NCI-H82 treated with DMSO at 0.1 percent for 48 hours (cell line): ENCODE results near the gene MYO1E.

Source experiments
- DNase-seq: peaks from one replicate; lab custom pipeline; 2025; ENCODE audit not compliant: unreplicated experiment; lab: John Stamatoyannopoulos, UW

Gene MYO1E

DNA sequence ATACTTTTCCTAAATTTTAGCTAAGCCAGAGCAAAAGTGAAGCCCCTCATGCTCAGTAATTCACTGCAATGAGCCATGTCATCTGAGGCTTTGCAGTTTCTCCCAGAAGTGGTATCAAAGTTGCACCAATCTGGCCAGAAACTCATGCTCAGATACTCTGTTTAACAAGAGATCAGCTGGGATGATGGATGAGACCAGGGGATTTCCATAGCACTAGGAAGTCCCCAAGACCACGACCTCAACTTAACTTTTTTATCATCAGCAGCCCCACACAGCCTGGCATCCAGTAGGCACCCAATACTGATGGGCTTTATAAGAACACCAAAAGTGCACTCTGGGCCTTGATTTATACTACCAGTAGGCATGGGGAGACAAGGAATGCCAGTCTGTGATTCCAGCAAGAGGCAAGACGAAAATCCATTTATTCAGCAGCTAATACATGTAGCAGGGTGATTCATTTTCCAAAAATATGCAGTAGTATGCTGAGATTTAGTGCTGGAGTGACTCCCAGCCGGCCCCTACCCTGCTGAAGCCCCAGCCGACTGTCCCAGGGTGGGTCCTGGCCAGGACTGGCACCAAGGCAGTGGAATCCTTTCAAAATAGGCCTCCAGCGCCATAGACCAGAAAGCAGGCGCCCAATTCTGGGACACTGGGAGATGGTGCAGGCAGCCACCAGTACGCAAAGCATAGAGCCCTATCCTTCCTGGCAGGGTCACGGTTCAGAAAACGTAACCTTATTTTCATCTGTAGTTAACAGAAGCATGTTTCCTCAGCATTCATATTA lies 166.6 kb downstream of the MYO1E start:
- no peak for DNase-seq

DNA sequence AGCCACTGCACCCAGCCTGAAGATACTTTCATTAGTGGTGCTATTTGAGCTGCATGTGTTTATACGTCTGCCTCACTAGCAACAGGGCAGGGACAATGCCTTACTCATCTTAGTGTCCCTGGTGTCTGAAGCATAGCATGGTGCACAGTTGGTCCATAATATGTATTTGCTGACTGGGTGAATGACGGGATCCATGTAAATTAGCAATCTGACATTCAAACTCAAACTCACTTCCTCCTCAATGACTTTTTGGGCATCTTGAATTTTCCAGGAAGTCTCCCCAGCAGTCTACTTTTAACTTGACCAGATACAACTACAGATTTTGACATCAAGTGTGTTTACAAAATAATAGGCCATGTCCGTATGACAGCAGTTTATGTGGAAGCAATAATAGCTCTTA lies 169.0 kb downstream of the MYO1E start:
- DNase-seq = no peak

DNA sequence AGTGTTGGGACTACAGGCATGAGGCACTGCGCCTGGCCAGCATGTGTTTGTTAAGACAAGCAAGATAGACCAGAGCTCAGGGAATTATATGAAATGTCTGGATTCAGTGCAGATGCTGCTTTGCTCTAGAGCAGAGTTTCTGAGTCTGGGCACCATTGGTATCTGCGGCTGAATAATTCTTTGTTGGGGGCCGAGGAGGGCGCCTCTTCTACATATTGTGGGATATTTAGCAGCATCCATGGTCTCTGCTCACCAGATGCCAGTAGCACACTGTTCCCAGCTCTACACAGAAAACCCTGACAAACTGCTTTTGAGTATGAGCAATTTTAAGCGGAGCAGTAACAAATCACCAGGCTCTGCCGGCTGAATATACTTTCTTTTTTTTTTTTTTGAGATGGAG lies 169.7 kb downstream of the MYO1E start:
- DNase-seq = no peak

DNA sequence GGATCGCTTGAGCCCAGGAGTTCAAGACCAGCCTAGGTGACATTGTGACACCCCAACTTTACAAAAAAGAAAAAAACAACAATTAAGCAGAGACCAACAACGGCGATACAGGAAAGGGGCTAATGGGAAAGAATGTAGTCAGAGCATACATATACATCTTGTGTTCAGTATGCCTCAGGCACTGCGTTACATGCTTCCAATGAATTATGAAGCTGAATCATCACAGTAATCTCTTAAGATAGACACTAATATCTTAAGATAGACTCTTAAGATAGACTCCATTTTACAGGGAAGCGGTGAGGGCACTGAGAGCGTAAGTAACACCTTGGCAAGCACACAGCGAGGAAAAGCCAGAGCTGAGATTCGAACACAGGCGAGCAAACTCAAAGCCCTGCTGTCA lies 172.1 kb downstream of the MYO1E start:
- no peak for DNase-seq

DNA sequence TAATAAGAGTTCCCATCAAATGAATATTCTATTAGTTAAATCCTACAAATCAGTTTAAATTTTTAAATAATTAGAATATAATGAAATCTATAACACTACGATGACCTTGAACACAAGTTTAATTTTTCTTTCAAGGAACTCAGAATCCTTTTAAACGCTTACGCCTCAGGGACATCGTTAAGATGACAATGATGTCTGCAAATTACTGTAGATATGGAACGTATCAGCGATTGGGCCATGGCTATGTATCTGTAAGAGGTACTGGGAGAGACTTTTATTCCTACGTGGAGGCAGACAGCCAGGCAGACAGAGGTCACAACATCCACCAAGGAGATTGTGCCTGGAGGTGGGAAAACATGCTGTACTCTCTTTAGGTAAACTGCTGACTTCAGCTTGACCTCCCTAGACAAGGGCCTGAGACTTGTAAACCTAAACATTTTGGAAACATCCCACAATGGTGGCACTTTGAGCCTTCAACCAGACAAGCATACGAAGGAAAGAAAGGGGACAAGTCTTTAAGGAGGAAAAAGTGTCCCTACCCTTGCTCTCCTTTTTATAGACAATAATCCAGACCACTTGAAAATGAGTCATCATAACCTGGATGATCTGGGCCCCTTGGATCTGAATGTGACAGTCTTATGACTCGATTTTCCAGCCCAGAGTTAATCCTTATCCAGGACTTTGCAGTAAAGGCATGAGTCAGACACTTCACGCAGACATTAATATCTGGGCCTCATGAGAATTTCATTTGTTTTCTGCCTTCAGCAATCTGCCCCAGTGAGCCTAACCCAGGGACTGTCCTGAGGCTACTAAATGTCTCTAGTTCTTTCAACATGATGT lies 172.8 kb downstream of the MYO1E start:
- DNase-seq = no peak

DNA sequence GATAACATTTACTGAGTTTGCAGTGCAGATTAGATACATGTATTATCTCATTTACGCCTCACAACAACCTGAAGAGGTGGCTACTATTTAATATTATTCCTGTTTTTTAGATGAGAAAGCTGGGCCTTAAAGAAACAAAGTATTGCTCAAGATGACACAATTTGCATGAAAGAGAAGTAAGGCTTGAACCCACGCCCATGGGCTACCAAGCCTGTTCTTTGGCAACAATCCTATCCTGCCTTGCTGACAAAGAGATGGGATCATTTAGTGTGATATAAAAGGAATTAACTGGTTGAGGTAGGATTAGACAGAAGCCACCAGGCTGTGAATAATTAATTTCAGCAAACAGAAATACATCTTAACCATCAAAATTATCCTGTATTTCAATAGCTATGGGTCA lies 175.2 kb downstream of the MYO1E start:
- no peak for DNase-seq

DNA sequence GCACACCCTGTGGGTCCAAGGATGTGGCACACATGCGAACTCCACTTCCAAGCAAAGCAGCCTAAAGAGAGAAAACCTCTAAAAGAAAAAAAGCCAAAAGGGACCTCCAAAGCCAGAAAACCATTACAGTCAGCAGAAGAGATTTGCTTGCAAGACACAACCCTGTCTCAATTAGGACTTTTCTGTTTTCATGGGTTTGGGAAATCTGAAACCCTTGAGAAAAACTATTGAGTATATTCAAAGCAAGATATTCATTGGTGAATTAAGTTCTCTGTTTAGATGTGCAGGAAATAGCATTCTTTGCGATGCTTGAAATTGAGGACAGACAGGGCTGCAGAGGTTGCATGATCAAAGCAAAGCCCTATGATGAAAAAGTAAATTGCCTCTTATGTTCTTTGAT lies 176.3 kb downstream of the MYO1E start:
- DNase-seq = no peak

DNA sequence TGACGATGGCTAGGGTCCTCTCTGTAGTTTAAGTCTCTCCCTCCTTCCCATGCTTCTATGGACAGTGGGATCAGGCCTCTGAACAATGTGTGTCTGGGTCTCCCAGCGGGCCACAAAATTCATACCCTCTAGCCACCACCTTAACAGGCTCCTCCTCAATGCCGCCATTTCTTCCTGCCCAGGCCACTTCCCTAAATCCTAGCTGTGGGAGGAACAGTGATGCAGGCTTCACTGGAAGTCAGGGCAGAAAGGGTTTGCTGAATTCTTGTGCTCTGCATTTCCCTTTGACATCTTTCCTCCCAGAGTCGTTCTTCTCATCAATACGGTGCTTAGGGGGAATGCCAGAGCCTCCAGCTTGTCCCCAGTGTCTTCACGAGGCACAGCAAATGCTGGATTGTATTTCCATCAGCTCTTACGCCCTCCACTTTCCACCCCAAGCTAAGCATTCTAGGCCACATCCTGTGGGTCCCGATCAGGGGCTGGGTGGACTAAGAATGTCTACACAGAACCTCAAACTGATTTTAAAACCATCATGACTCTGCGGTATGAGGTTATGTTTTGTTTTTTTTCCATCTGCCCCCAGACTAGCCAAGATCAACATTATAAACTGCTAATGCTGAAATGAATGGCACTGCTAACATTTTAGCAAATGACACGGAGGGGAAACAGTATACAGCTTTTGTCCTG lies 177.9 kb downstream of the MYO1E start:
- no peak for DNase-seq

DNA sequence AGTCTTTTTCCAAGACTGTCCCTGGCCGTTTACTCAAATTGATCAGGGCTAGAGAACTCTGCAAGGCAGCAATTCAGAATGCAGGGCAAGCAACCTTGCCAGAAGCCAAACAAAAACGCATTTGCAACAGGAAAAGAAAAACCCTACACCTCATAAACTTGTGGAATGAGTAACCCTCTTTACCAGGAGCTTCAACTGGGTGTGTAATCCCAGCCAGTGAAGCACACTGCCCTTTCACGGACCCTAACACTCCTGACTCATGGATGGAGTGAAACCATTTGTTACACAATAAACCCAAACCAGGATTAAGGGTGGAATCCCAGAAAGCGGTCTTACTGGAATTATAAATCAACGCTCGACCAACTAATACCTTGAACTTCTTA lies 180.8 kb downstream of the MYO1E start:
- no peak for DNase-seq

DNA sequence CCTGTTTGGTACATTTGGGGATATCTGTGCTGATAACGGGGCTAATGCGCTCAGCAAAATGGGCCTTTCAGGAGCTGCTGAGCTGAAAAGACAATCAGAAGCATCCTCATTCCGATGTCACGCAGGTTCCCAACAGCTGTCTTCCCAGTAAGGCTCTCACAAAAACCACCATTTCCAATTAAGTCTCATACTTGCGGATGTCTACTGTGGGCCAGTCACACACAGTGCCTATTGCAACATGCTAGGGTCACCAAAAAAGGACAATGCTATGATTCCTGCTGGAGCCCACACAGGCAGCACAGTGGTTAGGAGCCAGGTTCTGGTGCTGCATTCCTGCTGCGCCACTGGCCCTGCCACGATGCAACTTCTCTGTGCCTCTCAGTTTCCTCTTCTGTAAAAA lies 182.4 kb downstream of the MYO1E start:
- no peak for DNase-seq

DNA sequence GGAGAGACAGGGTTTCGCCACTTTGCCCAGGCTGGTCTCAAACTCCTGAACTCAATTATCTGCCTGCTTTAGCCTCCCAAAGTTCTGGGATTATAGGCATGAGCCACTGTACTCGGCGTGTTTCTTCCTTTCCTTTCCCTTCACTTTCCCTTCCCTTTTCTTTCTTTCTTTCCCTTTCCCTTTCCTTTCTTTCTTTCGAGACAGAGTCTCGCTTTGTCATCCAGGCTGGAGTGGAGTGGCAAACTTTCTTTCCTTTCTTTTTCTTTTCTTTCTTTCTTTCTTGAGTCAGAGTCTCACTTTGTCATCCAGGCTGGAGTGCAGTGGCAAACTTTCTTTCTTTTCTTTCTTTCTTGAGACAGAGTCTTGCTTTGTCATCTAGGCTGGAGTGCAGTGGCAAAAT lies 183.4 kb downstream of the MYO1E start:
- no peak for DNase-seq

DNA sequence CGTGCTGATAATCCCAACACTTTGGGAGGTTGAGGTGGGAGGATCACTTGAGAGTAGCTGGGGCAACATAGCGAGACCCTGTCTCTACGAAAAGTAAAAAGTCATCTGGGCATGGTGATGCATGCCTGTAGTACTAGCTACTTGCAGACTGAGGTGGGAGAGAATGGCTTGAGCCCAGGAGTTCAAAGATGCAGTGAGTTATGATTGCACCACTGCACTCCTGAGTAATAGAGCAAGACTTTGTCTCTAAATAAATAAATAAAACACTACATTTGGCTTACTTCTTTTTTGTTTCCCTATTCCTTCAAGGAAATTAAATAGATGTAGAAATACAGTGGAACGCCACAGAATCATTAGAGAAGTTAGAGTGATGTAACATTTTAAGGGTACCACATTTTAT lies 186.2 kb downstream of the MYO1E start:
- no peak for DNase-seq

DNA sequence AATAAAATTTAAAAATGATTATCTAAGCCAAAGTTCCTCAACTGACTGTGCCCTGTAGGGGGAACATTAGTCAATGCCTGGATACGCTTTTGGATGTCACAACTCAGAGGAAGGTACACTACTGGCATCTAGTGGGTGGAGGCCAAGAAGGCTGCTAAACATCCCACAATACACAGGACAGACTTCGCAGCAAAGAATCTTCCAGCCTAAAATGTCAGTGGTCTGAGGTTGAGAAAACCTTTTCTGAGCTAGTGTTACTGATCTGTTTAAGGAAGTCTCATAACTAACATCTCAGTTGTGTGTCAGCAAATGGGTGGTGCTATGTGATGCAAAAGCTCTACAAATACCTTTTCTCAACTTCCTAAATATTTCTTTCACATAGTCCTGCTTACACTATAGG lies 186.9 kb downstream of the MYO1E start:
- no peak for DNase-seq

DNA sequence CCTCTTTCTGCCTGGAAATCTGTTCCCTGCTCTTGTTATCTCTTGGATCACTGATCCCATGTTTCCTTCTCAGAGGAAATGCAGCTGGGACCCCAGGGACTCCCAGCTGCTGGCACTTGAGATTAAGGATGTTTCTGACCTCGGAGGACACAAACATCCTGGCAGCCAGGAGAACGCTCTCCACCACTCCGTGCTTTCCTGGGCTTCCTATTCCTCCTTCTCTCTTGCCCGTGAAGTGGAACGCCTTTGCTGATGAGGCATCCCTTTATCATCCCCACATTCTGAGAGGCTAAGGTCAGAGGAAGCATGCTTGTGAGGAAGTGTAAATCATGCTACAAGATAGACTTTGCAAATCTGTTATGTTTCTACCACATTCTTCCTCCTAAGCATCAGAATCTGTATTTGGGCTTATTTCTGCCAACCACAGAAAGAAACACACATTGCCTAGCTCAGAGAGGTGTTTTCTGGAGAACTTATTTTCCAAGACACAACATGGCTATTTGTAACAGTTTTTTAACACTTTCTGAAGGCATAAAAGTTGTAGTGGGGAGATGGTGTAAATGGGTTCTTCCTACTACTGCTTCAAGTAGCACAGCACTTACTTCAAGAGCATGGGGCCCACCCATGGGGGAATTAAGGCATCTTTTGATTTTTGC lies 191.6 kb downstream of the MYO1E start:
- DNase-seq = no peak

DNA sequence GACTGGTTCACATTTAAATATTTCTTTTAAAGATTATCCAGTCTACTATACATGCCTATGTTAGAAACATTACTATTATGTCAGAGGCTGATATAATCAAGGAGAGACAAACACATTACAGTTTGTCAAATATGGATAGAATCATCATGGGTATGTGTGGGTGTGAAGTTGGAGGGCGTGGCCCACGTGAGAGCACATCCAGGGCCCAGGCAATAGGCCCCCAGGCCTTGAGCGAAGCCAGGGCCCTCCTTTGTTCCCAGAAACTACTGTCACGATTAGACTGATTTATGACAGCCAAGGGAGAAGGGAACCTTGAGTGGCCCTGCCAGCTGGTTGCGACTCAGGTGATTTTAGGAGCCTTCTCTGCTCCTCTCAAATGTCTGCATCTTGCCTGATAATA lies 193.0 kb downstream of the MYO1E start:
- no peak for DNase-seq

DNA sequence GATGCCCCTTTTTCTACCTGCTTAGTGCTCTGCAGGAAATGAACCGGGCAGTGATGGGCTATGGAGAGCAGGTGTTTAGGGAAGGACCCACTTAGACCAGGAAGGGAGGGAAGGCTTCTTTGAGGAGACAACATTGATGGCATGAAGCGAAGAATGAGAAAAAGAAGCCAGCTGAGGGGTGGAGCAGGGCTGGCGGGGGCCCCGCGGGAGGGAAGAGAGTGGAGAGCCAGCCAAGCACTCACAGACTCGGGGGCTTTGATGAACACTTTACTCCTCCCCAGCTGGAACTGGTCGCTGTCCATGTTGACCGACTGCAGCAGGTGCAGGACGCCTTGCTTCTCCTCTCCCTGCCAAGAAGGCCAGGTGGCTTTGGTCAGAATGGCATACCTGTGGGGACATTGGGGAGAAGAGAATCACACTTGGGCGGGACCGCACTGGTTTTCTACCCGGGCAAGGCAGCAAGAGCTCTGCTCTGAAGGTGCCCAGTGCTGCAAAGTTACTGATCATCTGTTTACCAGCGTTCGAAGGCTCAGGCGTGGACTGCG lies 194.4 kb downstream of the MYO1E start:
- DNase-seq = no peak

DNA sequence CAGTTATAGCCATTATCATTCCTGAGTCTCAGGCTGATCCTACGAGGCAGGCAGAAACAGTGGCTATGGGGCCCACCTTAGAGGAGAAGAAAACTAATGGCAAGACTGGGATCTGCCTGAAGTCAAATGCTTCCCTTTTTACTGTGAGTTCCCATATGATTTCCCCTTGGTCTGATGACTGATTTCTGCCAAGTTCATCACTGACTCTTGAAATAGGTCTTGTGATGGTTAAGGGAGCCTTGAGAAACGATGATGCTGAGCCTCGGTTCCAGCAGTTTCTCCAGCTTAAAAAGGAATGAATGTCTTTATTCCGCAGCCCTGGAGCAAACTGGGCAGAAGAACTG lies 195.4 kb downstream of the MYO1E start:
- DNase-seq = no peak

DNA sequence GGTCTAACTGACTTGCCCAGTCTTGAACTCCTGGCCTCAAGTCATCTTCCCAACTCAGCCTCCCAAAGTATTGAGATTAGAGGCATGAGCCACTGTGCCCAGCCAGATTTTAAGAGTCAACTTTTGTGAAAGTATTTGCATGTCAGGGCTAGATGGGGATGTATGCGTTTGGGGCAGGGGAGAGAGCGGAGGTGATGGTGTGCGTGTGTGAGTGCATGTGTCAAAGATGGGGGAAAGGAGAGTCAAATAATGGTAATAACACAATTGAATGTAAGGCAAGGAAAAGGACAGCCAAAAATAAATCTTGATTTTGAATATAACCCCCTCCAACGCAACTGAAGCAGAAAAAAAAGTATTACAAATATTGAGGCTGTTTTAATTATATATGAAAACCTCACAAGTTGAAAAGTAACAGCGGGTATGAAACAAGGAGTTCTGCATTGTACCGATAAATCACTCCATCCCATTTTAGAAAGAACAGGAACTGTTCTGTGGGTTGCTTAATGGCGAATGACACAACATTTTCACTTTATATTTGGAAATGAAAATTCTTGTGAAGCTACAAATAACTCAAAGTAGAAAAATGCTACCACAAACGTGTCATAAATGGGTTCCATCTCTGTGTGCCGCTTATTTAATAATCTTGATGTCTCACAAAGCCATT lies 195.9 kb downstream of the MYO1E start:
- DNase-seq = no peak

DNA sequence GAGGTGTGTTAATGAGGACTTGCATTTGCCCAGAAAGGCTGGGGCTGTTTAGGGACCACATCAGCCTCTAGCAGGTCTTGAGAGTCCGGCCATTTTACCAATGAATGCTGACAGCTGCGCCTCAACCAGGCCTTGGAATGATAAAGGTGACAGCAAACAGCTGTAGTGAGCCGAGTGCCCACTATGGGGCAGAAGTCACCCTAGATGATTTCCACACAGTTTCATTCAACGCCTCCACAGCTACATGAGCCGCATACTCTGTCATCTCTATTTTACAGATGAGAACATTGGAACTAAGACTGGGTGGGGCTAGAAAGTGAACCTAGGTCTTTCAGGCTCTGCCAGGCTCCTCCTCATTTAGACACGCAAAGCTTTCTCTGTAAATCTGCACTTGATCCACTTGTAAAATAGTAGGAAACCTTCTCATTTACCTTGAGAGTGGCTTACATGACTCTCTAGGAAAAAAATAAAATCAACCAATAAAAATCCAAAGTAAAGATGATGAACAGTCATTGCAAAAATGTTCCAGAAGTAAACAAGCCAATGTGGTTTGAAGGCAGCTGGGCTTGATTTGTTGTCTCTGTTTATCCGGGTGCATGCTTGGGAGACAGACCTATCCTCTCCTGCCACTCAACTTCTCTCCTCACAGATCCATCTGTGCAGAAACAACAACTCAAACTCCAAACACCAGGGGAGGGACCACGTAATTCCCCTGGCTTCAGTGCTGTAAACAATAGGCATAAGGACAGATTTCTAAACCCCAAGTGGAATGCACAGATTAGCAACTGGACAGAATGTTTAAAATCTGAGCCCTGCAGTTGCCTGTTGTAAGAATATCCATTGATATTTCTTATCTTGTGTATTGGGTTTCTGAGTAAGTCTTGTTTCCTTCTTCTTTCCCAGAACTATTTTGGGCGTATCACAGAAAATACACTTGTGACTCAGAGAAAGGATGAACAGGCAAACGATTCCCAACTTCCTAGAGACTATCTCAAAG lies 197.5 kb downstream of the MYO1E start:
- DNase-seq = peak; percentile 49
